NCI-H2107 (cell line): ENCODE data around the gene TRAK1.

ENCODE experiments used
- DNase-seq: peaks from one replicate; lab custom pipeline; 2025; lab: John Stamatoyannopoulos, UW

The TRAK1 gene

DNA sequence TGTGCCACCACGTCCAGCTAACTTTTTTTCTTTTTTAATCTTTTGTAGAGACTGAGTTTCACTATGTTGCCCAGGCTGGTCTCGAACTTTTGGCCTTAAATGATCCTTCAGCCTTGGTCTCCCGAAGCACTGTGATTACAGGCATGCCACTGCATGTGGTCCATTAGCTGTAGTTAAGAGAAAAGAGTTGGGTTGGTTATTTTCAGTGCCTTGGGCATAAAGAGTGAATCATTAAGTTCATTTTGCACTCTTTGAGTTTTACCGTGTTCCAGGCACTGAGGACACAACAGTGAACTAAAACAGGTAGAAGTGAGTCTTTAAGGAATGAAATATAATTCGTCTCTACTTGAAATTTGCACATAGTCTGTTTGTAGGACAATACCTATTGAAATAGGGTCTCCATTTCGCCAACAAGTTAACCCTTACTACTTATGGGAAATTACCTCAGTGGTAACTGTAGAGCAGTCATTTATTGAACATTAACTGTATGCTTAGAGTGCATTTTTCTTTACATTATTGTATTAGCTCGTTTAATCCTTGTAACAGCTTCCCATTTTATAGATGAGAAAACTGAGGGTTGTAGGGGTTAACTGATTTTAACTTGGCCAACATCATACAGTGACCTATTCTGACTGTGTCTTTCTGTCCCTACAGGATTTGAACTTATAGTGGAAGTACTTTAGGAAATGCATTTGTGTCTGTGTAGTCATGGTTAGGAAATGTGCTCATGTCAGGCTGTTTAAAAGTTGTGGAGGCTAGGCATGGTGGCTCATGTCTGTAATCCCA lies 22.7 kb upstream of the TRAK1 start:
- DNase-seq = no peak

DNA sequence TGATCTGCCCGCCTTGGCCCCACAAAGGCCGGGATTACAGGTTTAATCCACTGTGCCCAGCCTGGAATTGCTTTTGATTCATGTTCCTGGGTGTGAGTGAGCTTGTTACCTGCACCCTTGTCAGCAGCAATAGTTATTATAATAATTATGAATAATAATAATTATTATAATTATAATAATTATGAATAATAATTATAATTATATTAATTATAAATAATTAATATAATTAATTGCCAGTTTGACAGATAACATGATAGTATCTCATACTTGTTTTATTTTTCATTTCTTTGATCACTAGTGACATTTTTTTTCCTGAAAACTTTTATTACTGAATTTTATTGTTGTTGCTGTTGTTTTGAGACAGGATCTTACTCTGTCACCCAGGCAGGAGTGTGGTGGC lies 21.1 kb upstream of the TRAK1 start:
- no peak for DNase-seq

DNA sequence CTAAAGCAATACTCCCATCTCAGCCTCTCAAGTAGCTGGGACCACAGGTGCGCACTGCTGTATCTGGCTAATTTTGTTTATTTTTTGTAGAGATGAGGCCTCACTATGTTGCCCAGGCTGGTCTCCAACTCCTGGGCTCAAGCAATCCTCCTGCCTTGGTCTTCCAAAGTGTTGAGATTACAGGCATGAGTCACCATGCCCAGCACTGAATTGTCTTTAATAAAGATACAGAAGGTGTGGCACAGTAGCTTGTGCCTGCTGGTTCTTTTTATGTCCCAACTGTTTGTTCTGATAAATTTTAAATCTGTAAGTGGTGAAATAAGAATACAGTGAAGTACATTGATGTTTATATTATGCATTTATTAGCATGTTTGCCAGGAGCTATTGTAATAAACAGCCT lies 20.6 kb upstream of the TRAK1 start:
- DNase-seq = no peak

DNA sequence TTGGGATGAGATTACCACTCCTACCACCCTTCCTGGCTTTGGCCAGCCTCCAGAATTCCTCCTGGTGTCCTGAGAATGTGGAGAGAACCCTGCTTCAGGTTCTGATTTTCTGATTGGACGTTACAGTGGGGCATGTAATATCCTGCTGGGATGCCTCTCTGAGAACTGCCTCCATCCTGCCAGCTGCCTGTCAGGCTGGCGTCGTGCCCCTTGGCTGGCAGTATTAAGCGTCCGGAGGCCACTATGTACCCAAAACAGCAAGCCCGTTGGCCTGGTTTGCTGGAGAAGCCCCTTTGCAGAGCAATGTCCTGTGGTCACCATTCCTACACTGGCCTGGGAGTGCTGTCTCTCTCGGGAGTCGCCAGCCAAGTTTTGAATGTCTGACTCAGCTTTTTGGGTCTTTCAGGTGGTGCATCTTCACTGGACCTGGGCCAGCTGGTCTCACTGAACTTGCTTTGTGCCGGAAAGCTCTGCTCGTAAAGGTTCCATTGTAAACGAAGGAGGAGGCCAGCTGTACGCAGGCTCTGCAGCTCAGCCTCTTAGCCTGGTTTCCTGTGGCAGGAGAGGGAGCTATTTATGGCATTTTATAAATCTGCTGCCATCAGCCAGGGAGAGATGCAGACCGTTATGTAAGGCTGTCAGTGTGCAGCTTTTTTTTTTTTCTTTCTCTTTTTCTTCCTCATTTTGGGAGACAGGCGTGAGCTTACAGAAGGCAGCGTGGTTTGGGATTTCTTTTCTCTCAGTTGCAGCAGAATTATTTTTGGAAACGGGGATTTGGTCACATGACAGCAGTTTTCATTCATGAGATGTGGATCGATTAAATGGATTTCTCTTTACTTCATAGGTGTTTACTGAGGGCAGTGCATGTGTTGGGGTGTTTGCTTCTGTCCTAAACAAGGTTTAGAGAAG lies 19.0 kb upstream of the TRAK1 start:
- peak; percentile 9 for DNase-seq

DNA sequence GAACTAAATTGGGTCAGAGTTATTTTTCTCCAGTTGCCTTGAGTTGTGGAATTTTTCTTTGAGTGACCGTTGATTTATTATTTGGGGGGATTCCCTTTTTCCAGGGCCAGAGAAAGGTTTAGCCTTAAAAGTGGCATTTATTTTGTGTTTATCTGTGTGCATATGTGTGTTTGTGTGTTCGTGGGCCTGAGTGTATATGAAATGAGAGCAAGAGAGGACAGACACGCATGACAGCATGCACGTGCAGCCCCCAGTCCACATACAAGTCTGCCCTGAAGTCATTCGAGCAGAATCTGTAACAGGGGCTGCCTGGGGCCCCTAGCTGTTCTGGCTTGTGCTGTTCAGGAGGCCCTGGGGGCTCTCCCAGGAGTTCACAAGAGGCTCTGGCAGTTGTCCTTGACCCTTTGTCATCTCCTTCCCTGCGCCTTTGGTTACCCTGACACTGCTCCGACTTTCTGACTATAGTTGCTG lies 18.3 kb upstream of the TRAK1 start:
- no peak for DNase-seq

DNA sequence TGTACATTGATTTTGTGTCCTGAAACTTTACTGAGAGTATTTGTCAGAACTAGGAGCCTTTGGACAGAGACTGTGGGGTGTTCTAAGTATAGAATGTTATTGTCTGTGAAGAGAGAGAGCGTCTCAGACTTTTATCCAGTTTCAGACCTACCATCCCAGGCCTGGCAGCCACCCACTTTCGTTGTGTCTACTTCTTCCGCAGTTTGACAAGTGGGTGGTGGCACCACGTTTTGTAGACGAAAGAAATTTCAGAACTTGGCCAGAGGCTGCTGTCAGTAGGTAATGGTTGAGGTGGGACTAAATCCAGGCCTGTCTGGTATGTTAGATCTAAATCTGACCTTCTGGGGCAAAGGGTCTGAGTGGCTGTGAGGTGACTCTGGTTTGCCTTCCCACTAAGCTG lies 13.4 kb upstream of the TRAK1 start:
- no peak for DNase-seq

DNA sequence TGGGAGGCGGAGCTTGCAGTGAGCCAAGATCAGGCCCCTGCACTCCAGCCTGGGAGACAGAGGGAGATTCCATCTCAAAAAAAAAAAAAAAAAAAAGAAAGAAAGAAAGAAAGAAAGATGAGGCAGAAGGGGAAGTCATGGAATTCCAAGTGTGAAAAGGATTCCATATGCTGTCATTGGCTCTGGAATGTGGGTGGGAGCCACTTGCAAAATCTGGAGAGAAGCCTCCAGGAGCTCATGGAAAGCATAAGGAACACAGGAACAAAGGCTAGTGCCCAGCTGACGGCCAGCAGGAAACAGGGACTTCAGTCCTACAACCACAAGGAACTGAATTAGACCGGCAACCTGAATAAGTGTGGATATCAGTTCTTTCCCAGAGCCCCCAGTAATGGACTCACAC lies 12.5 kb upstream of the TRAK1 start:
- DNase-seq = no peak

DNA sequence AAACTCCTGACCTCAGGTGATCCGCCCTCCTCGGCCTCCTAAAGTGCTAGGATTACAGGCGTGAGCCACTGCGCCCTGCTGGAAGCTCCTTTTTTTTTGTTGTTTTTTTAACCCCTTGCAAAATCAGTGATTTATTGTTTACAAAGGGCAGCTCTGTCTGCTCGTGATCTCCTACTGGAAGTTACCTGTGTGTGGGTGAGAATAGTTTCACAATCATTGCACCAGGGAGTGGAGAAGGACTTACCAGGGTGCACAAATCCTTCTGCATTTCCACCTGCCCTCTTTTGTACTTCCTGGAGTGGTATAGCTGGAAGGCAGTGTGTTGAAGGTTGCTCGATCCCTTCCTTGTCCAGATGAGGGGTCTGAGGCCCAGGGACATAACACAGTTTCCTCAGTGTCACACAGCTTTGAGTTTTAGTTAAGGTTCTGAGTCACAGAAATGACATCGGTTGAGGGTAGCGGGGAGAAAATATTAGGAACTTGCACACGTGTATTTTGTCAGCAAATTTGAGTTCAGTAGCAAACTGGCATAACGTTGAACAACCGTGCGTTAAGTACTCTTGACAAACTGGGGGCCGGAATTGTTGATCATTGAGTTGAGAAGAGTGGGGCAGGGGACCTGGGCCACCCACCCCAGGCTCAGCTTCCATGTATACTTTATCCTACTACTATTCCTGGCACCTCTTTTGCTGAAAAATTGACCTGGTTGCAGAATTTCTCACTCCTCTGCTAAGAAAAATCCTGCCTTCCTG lies 11.3 kb upstream of the TRAK1 start:
- no peak for DNase-seq

DNA sequence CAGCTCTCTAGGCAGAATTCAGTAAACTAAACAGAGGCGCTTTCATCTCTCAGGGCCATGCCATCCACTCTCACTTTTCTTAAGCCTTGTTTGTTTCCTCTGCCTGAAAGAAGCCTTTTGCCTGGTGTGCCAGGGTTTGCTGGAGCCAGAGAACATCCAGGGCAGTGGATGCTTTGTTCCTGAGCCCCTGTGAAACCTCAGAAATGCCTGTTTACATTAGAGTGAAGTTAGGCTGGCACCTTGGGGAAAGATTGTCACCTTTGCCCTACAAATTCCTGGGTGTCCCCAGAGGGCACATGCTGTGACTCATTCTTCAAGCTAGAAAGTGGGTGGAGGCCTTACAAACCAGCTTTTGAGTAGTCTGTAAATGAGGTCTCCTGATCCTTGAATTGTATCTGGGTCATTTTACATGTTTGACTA lies 10.7 kb upstream of the TRAK1 start:
- no peak for DNase-seq

DNA sequence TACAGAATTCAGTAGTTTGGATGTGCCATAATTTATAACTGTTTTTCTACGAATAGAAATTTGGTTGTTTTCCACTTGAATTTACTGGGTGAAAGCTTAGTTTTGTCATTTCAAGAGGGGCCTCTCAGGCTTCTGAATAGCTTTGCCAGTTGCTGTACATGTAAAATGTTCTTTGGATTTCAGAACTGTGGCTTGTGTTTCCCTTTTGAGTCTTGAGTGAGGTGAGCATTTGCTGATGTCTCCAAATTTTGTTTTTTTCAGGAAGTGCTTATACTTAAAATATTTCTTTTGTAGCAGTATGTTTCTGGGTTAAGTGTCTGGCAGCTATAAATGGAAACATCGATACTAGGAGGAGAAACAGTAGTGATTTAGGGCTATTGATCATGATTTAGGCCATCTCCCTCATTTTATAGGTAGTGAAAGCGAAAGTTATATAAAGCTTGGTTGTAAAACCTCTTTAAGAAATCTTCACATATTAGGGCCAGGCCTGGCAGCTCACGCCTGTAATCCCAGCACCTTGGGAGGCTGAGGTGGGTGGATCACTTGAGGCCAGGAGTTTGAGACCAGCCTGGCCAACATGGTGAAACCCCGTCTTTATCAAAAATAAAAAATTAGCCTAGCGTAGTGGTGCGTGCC lies 9.2 kb upstream of the TRAK1 start:
- DNase-seq = no peak

DNA sequence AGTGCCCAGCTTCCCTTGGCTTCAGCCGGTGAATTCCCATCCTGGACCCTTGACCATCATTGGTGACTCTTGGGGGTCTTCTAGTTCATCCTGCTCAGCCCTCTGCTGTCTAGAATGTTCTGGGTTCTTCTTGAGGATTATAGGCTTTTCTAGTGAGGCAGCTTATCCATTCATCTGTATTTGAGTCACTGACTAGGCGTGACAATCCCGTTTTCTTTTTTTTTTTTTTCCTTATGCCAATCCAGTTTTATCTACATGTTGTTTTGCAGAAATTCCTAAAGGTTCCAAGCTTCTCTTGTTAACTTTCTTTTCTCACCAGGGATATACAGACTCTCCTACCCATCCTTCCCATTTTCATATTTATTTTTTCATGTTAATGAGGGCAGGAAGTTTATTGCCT lies 6.6 kb upstream of the TRAK1 start:
- DNase-seq = no peak

DNA sequence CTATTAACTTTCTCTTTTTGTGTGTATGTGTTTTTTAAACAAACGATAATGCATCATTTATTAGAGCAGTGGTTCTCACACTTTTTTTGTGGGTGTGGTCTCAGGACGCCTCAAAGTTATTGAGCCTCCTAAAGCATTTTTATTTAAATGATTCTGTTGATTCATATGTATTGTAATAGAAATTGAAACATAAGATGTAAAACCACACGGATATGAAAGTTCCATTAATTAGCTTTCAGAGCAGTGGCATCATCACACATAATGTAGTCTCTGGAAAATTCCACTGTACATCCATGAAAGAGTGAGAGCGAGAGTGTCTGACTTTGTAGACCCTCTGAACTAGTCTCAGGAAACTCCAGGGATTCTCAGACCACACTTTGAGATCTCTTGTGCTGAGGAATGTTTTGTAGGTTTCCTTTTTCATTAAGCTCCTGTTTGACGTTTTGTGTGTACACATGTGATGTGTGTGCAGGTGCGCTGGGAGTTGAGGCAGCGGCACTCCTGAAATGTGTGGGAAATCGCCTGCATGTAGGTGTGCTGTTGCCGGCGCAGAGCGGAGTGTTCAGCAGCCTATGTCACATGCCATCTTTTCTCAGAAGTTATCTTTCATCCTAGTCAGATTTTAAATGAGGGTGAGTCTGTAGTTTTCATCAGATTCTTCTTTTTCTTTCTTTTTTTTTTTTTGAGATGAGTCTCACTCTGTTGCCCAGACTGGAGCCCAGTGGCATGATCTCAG lies 5.3 kb upstream of the TRAK1 start:
- no peak for DNase-seq

DNA sequence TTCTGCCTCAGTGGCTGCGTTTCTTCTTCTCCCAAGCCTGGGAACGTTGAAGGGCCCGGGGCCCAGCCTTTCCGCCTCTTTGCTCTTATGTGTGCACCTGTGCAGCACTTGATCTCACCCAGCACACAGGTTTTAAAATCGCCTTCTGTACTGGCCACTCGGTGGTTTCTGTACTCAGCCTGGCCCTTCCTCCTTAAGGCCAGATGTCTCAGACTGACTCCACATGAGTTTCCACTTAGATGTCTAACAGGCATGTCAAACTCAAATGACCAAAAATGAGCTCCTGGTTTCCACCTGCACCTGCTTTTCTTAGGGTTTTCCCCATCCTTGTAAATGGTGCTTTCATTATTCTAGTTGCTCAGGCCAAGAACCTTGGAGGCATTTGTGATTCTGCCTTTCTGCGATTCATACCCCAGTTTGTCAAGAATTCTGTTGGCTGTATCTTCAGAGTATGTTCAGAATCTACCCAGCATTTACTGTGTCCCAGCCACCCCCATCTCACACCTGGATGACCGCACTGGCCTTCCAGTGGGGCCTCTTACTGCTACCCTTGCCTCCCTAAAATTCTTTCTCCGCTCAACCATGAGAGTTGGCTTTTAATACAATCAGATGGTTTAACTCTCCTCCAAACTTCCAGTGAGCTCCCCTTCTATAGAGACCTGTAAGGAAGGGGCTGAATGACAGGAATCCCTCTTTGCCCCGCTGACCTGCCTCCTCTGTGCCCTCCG lies 2.2 kb upstream of the TRAK1 start:
- DNase-seq = no peak

DNA sequence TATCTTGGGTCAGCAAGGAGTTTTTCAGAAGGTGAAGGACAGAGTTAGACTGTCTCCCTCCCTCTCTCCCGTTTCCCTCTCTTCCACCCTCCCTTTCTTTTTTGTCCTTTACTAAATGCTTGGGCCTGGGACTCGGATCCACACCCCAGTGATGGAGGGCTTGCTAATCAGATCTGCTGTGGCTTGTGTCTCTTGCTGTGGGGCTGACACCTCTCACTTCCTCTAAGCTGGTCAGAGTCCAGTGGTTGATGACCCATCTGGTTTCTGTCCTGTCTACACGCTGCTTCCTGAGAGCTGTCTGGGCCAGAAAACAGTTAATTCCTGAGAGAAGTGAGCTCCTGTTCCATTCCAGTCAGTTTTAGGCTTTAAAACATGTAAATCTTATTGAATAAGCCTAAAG lies 849 bp downstream of the TRAK1 start:
- DNase-seq = no peak

DNA sequence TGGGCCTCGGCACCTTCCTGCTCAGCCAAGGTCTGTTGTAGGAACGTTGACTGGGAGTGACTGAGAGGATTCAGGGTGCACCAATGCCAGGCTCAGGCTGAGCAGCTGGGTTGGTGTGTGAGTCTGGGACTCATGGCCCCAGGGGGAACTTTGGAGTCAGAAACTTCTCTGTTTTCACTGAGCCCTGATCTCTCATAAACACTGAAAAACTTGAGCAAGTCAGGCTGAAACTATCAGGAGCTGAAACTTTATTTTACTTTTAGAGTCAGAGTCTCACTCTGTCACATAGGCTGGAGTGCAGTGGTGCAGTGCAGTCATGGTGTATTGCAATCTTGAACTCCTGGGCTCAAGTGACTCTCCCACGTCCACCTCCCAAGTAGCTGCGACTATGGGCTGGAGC lies 3.0 kb downstream of the TRAK1 start:
- no peak for DNase-seq

DNA sequence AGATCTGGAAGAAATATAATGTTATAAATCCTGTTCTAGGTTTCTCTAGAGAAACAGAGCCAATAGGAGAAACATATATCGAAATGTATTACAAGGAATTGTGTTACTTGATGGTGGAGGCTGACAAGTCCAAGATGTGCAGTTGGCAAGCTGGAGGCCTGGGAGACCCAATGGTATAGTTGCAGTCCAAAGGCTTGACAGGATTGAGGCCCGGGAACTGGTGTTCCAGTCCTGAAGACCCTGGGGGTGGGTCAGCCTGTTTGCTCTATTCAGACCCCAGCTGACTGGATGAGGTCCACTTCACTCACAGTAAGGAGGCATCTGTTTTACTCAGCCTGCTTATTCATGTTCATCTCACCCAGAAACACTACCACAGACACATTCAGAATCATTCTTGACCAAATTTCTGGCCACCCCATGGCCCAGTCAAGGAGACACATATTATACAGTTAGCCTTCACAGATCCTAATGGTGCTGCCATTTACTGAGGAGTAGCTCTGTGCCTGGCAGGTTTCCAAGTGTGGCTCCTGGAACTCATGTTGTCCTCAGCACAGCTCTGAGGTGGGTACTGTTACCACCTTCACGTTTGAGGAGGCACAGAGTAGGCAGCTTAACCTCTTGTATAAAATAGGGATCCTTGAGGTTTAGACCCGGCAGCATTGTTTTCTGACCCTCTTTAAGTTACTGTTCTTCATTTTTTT lies 3.7 kb downstream of the TRAK1 start:
- no peak for DNase-seq

DNA sequence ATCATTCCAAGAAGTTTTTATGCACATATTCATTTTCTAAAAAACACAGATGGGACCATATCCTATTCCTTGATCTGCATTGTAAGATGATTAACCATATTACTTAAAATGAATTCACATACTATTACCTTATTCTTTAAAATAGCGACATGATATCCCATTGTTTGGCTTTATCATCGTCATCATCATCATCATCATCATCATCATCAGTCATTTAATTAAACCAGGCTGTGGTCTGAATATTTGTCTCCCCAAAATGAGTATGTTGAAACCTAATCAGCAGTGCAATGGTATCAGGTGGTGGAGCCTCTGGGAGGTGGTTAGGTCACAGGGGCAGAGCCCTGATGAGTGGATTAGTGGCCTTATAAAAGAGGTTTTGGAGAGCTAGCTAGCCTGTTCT lies 4.4 kb downstream of the TRAK1 start:
- no peak for DNase-seq

DNA sequence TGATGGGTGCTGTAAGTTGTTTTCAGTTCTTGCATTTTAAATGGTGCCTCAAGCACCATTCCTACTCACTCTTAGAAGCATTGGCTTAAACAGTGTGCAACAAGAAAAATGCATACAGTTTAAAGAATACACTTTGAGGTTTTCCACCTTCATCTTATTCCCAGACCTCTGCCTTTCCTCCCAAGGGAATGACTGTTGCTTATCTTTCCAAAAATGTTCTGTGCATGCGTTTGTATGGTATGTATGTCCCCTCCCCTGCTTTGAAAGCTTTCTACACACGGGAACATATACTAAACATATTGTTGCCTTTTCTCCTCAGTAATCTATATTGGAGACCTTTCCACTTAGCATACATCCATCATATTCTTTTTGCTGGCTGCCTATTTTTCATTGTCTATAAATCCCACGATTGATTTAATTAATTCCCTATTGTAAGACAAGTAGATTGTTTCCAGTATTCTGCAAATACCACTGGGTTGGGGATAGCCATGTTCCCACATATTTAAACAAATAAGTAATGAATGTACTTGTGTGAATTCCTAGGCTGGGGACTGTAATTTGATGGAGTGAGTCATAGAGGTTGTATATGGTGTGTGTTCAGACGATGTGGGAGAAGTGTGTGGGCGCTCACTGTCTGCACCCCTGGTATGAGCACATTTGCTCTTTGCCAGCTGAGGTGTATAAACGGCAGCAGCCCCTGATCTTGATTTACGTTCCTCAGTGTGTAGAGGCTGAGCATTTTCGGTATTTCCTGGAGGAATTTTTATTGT lies 5.8 kb downstream of the TRAK1 start:
- no peak for DNase-seq

DNA sequence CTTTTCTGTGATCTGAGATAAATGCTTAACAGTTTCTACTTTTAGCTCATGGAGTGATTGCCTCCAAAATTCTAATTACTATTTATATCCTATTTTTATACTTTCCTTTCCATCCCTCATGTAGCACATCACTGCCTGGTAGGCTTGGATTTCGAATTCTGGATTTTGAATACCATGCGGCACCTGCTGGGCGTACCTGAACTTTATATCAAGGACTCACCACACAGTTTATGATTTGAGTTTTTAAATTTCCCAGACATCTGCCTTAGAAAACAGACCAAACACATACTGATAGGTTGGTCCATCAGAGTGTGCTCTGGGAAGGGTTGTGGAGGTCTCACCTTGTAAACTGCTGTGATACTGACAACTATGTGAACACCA lies 6.4 kb downstream of the TRAK1 start:
- DNase-seq = no peak
